ENCODE measurements around the gene FANCC. TPM values are rescaled to one million over a fixed set of nuclear protein-coding genes. Genes with fewer than 3 reads are reported as not detected.

FANCC gene
- total RNA-seq, 2 donors from 2014 or later, result 4.9 to 21.2 TPM

DNA sequence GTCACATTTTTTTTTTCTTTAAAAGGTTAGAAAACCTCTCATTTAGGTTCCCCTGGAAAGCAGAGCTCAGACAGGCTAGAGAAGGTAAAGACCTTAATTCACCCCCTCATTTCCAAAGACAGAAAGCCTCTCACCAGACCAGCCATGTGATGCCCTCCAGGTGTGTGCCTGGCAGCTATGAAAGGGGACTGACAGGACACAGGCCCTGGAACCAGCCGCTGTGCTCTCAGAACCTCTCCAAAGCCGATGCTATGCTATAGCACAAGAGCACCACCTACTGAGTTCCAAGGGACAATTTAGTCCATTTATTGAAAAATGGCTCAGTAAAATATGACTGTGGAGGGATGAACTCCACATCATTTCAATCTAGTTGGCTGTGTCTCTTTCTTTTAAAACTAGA, 48.8 kb downstream of the FANCC start:
- Histone ChIP-seq H3K27me3 (replicated peaks; ENCODE audit: insufficient read depth) (no peaks in the 10 kb centered on the region), H3K4me3 (no peak overlapping the region), H3K27ac (no peak overlapping the region), H3K4me1 (replicated peaks) (no peaks in the 10 kb centered on the region), H3K9me3 (no peaks in the 10 kb centered on the region), H3K36me3 (no peaks in the 10 kb centered on the region)
- peak; percentile 11 for DNase-seq (ENCODE audit: low spot score)
- intact Hi-C loops (cut with DNase I), result loop anchor here (10.0 kb wide), 1 partner anchor 1046 kb away; no protein-coding TSS in a partner anchor
- TF ChIP-seq POLR2AphosphoS5 (IDR thresholded peaks at IDR 0.05) (no peak), POLR2A (IDR thresholded peaks at IDR 0.05) (no peak)
- TF ChIP-seq, protein P1, sequence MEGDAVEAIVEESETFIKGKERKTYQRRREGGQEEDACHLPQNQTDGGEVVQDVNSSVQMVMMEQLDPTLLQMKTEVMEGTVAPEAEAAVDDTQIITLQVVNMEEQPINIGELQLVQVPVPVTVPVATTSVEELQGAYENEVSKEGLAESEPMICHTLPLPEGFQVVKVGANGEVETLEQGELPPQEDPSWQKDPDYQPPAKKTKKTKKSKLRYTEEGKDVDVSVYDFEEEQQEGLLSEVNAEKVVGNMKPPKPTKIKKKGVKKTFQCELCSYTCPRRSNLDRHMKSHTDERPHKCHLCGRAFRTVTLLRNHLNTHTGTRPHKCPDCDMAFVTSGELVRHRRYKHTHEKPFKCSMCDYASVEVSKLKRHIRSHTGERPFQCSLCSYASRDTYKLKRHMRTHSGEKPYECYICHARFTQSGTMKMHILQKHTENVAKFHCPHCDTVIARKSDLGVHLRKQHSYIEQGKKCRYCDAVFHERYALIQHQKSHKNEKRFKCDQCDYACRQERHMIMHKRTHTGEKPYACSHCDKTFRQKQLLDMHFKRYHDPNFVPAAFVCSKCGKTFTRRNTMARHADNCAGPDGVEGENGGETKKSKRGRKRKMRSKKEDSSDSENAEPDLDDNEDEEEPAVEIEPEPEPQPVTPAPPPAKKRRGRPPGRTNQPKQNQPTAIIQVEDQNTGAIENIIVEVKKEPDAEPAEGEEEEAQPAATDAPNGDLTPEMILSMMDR (IDR thresholded peaks at IDR 0.05), result peak in 3 of 4 experiments; percentile 15 to 44 (median 34)
- WGBS, result 28% methylated on average over 2 of the region's 2 CpGs

DNA sequence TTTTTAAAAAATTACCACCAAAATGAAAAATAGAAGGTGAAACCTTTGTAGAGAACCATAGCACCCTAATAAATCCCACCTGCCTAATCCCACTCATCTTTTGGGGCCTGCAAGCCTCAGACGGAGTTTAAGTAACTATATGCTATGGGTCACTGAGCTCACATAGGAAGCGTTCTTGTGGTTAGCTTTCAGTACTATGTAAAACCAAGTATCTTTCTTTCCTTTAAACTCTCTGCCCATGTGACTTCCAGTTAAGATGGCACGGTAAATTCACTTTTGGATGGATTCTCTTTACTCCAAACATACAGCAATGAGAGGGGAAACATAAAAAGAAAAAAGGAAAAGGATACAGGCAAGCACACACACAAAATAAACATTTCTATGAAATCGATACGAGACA, 50.9 kb downstream of the FANCC start:
- intact Hi-C loops (cut with DNase I), result loop anchor here (10.0 kb wide), 1 partner anchor 1048 kb away; no protein-coding TSS in a partner anchor
- H3K27me3 ChIP-seq (replicated peaks; ENCODE audit: insufficient read depth), result no peaks in the 10 kb centered on the region
- TF ChIP-seq POLR2A (IDR thresholded peaks at IDR 0.05), result no peak
- TF ChIP-seq, protein P1 (IDR thresholded peaks at IDR 0.05), result no peak
- TF ChIP-seq POLR2AphosphoS5 (IDR thresholded peaks at IDR 0.05), result no peak
- no peak overlapping the region for H3K27ac ChIP-seq
- WGBS, result 78% methylated on average over 5 of the region's 5 CpGs
- DNase-seq (ENCODE audit: low spot score), result no peak
- H3K4me1 ChIP-seq (replicated peaks), result no peaks in the 10 kb centered on the region
- no peaks in the 10 kb centered on the region for H3K9me3 ChIP-seq
- H3K4me3 ChIP-seq, result no peak overlapping the region
- H3K36me3 ChIP-seq, result no peaks in the 10 kb centered on the region

DNA sequence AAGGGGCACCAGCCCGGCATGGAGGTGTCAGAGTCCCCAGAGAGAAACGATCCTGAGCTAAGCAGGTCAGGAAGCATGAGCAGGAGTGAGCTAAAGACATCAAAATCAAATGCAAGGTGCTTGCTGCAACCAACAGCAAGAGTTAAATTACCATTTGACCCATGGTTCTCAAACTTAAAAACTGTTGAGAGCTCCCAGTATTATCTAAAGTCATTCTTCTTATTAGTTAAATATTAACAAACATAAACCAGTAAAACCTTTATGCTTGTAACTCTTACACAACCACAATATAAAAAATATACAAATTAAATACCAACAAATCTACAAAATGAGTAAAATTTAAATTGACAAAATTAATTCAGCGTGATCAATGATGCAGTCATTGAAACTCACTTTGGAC, 51.5 kb downstream of the FANCC start:
- Histone ChIP-seq H3K4me1 (replicated peaks) (no peaks in the 10 kb centered on the region), H3K27ac (no peak overlapping the region), H3K9me3 (no peaks in the 10 kb centered on the region), H3K4me3 (no peak overlapping the region), H3K27me3 (replicated peaks; ENCODE audit: insufficient read depth) (no peaks in the 10 kb centered on the region), H3K36me3 (no peaks in the 10 kb centered on the region)
- 67% methylated on average over 3 of the region's 3 CpGs for WGBS
- no peak for TF ChIP-seq POLR2A (IDR thresholded peaks at IDR 0.05)
- no peak for TF ChIP-seq POLR2AphosphoS5 (IDR thresholded peaks at IDR 0.05)
- TF ChIP-seq, protein P1 (IDR thresholded peaks at IDR 0.05), result no peak
- DNase-seq (ENCODE audit: low spot score), result no peak
- intact Hi-C loops (cut with DNase I), result loop anchor here (10.0 kb wide), 1 partner anchor 1049 kb away; no protein-coding TSS in a partner anchor

DNA sequence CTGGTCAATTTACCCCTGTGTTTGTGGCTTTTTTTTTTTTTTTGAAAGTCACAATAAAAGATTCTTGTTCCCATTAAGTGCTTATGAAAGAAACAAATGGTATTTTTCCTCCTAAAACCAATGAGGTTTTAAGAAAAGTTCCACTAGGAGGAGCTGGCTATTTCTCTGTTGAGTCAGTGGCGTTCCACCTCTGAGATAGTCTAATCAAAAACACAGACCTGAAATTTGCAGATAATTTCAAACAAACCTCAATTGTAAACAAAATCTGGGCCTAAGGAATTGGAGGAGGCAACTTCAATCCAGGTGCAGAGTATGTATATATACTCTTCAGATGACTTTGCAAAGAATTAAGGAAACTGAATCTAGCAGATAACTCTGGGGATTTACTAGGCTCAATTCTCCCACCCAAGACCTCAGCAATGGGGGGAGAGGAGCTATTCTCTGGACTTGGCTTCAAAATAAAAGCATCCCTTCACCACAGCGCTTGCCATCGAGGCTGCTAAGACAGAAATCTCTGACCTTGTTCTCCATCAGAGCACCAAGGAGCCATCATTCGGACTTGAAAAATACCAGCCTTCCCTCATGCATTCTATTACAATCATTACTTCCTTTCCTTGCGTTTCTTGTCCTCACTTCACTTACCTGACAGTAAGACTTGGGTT, 52.4 kb downstream of the FANCC start:
- no peak for DNase-seq (ENCODE audit: low spot score)
- intact Hi-C loops (cut with DNase I), result loop anchor here (10.0 kb wide), 1 partner anchor 1050 kb away; no protein-coding TSS in a partner anchor

More for the DNA sequence above, 52.4 kb downstream of the FANCC start:
- Histone ChIP-seq H3K4me3 (no peak overlapping the region), H3K27ac (no peak overlapping the region), H3K36me3 (no peaks in the 10 kb centered on the region), H3K9me3 (no peaks in the 10 kb centered on the region), H3K27me3 (replicated peaks; ENCODE audit: insufficient read depth) (no peaks in the 10 kb centered on the region), H3K4me1 (replicated peaks) (no peaks in the 10 kb centered on the region)
- no peak for TF ChIP-seq POLR2AphosphoS5 (IDR thresholded peaks at IDR 0.05)
- TF ChIP-seq, protein P1 (IDR thresholded peaks at IDR 0.05), result peak in 1 of 4 experiments; percentile 18
- 83% methylated on average over 5 of the region's 5 CpGs for WGBS
